Upper lobe of right lung (tissue), 1 donor: ENCODE measurements around the gene PICK1. TPM values are rescaled to one million over a fixed set of nuclear protein-coding genes. Genes with fewer than 3 reads are reported as not detected.
A peak's percentile ranks its signal among the peaks of the same experiment; 100 is the strongest.

Experiments
- ATAC-seq: fragments of 200-7000 bp; cut with Tn5 transposase; one replicate; pipeline ENCODE4 v1.9.1; 2020; ENCODE audit warnings: mild to moderate bottlenecking, moderate library complexity
- DNase-seq: peaks from one replicate; pipeline ENCODE4 v3.0.0-alpha.2; 2020
- H3K27ac ChIP-seq: fragments of 200-600 bp; one replicate; pipeline ENCODE4 v1.8.0; 2022
- H3K27me3 ChIP-seq: fragments of 200-600 bp; one replicate; pipeline ENCODE4 v1.8.0; 2022; ENCODE audit warnings: mild to moderate bottlenecking
- H3K36me3 ChIP-seq: fragments of 200-600 bp; one replicate; pipeline ENCODE4 v1.8.0; 2022
- H3K4me1 ChIP-seq: fragments of 200-600 bp; one replicate; pipeline ENCODE4 v1.8.0; 2022
- H3K4me3 ChIP-seq: fragments of 200-600 bp; one replicate; pipeline ENCODE4 v1.8.0; 2022; ENCODE audit warnings: mild to moderate bottlenecking
- H3K9me3 ChIP-seq: fragments of 200-600 bp; one replicate; pipeline ENCODE4 v1.8.0; 2022
- intact Hi-C: fragments of 100-400 bp; cut with DNase I; formaldehyde crosslinking; loops from one replicate; pipeline ENCODE4 v1.11.0; 2022
- total RNA-seq: library from RNA; stranded (reverse); fragmentation: NEBNext Ultra II Directional; extraction: Animal tissue kit (Norgen Biotek cat#: 25700); gene quantifications from one replicate; pipeline ENCODE4 v1.2.1, GENCODE V29; 2021
- TF ChIP-seq, protein P1 (sequence below): fragments of 200-600 bp; IDR thresholded peaks from one replicate; pipeline ENCODE4 v1.8.0; 2022; ENCODE audit warnings: antibody characterized with exemption
- donor health status: DM: no; HTN: yes; CAD: no; lungs with severe emphysema.

The PICK1 gene
- total RNA-seq, 1 donor from 2014 or later: 31.8 TPM

DNA sequence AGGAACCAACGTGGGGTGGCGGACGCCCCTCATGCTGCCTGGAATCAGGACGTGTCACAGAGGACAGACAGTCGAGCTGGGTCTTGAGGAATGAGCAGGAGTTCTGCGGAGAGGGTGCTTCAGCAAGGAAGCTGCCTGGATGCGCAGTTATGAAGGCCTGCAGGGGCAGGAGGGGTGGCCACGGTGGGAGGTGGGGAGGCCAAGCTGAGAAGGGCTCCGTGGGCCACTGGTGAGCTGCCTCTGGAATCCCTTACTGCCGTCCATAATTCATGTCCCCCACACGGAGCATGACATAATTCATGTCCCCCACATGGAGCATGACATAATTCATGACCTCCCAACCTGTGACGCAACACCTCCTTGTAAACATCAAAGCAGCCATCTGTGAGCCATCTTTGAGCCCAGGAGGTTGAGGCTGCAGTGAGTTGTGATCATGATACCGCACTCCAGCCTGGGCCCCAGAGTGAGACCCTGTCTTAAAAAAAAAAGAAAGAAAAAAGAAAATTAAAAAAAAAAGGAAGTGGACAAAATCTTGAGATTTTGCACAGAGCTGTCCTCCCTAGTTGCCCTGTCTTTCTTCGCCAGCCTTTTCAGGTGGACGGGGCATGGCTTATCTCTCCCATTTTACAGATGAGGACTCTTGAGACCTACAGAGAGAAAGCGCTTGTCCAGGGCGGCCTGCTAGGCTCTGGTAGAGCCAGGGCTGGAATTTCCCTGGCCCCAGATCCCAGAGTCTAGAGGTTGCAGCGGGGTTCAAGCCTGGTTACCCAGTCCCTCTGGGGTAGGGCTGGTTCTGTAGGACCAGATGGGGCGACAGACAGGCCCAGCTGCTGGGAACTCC, 24.3 kb upstream of the PICK1 start:
- no peaks in the 10 kb centered on the region for H3K9me3 ChIP-seq
- peaks cover 18% of the 10 kb centered on the region for H3K4me1 ChIP-seq
- peak overlapping the region; percentile 36 for H3K27ac ChIP-seq
- no peaks in the 10 kb centered on the region for H3K27me3 ChIP-seq
- TF ChIP-seq, protein P1, sequence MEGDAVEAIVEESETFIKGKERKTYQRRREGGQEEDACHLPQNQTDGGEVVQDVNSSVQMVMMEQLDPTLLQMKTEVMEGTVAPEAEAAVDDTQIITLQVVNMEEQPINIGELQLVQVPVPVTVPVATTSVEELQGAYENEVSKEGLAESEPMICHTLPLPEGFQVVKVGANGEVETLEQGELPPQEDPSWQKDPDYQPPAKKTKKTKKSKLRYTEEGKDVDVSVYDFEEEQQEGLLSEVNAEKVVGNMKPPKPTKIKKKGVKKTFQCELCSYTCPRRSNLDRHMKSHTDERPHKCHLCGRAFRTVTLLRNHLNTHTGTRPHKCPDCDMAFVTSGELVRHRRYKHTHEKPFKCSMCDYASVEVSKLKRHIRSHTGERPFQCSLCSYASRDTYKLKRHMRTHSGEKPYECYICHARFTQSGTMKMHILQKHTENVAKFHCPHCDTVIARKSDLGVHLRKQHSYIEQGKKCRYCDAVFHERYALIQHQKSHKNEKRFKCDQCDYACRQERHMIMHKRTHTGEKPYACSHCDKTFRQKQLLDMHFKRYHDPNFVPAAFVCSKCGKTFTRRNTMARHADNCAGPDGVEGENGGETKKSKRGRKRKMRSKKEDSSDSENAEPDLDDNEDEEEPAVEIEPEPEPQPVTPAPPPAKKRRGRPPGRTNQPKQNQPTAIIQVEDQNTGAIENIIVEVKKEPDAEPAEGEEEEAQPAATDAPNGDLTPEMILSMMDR: no peak
- no peak for DNase-seq
- H3K4me3 ChIP-seq: no peak overlapping the region
- intact Hi-C loops: no loop called here
- H3K36me3 ChIP-seq: no peaks in the 10 kb centered on the region
- ATAC-seq: no peak

DNA sequence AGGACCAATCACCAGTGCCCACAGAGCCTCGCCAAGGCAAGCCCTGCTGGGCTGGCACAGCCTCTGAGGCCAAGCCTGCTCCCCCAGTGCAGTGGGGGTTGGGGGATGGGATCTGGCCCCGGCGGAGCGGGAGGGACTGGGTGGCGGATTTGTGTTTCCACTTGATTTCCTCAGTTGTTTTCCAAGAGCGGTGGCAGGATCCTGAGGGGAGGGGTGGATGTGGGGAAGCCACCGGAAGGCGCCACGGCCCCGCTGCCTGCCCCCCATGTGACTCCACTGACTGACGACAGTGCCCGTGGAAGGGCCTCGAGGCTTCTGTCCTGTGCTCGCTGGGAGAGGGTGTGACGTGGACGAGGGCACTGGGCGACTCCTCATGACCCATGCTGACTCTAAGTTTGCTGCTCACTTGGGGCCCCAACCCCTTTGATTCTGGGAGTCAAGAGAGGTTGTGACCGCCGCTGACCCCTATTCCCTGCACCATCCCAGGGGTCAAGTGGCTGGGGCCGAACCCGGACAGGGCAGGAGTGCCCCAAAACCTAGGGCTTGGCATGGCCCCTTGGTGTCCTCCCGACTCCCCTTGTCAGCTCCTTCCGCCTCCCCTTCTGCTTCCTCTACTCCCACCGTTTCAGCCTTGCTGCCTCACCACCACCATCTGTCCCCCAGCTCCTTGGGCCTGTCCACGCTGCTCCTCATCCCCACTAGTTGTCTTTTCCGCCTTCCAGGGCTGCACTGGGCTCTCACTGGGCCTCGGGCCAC, 23.5 kb upstream of the PICK1 start:
- TF ChIP-seq, protein P1: no peak
- intact Hi-C loops: no loop called here

DNA sequence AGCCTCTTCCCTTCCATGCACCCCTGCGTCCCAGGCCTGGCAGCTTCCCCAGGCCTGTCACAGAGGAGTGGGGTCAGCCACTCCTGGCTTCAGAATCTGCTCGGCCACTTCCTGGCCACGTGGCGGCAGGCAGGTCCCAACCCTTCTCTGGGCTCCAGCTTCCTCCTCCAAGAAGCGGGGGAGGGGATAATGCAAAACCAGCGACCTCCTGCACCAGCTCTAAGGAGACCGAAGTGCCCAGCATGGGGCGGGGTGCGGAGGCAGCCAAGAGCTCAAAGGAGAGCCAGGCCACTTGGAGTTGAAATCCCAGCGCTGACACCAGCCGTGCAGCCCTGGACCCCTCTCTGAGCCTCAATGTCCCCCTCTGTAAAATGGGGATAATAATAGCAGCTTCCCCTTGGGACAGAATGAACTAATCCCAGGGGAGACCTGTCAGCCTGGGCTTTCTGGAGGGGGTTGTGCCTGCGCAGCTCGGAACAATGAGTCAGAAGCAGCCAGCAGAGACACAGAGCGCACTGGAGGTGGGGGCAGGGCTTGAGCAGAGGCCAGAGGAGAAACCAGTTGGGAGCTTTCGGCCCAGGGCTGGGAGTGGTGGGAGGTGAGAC, 22.8 kb upstream of the PICK1 start:
- intact Hi-C loops: no loop called here
- DNase-seq: peak; percentile 77
- Histone ChIP-seq H3K4me3 (no peak overlapping the region), H3K27me3 (no peaks in the 10 kb centered on the region), H3K4me1 (peaks cover 18% of the 10 kb centered on the region), H3K36me3 (no peaks in the 10 kb centered on the region), H3K27ac (peak overlapping the region; percentile 36), H3K9me3 (no peaks in the 10 kb centered on the region)
- ATAC-seq: peak; percentile 73
- TF ChIP-seq, protein P1: no peak

More for the DNA sequence above, 23.5 kb upstream of the PICK1 start:
- Histone ChIP-seq H3K36me3 (no peaks in the 10 kb centered on the region), H3K27me3 (no peaks in the 10 kb centered on the region), H3K27ac (peak overlapping the region; percentile 36), H3K4me1 (peaks cover 18% of the 10 kb centered on the region), H3K4me3 (no peak overlapping the region), H3K9me3 (no peaks in the 10 kb centered on the region)
- DNase-seq: no peak
- peak; percentile 2 for ATAC-seq

DNA sequence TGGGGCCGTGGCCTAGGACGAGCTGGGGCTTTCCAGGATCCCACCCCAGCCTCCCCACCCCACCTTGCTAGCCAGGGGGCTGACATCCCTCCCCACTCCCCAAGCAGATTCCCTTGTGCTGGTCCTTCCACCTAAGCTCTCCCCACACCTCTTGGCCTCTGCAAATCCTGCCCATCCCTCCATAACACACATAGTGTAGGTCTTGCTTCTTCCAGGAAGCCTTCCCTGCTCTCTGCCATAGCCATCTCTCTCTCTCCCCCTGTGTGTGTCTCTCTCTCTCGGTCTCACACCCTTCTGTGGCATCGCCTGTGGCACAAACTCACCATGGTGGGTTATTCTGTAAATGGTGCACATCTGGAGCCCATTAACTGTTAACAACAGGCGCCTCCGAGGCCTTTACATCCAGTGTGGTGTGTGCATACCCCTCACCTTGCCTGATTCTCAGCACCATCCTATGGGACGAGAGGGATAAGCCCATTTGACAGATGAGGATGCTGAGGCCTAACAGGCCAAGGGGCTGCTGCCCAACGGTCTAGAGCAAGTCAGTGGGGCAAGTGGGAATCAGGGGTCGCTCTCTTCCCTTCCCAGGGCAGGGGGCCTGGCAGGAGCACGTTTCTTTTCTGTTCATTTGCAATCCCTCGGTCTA, 22.2 kb upstream of the PICK1 start:
- no peaks in the 10 kb centered on the region for H3K9me3 ChIP-seq
- H3K36me3 ChIP-seq: no peaks in the 10 kb centered on the region
- ATAC-seq (no peak), DNase-seq (no peak)
- H3K27me3 ChIP-seq: no peaks in the 10 kb centered on the region
- no peak overlapping the region for H3K4me3 ChIP-seq
- TF ChIP-seq, protein P1: no peak
- peaks cover 18% of the 10 kb centered on the region for H3K4me1 ChIP-seq
- H3K27ac ChIP-seq: no peak overlapping the region
- intact Hi-C loops: no loop called here

DNA sequence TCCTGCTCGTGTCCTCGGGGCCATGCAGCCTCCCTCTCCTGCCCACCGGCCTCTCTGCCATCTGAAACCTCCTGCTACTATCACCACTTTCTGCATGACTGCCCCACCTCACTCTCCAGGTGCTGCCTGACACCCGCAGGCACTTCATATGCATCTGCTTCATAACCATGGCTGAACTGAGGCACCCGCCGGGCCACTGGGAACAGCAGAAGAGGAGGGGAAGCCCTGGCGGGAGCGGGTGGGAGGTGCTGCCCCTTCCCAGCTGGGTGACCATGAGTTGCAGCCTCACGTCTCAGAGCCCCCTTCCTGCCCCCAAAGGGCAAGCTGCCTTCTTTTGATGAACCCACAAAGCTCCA, 21.7 kb upstream of the PICK1 start:
- H3K4me1 ChIP-seq: peaks cover 18% of the 10 kb centered on the region
- no peak overlapping the region for H3K4me3 ChIP-seq
- no peak overlapping the region for H3K27ac ChIP-seq
- DNase-seq: no peak
- intact Hi-C loops: no loop called here
- H3K36me3 ChIP-seq: no peaks in the 10 kb centered on the region
- no peaks in the 10 kb centered on the region for H3K9me3 ChIP-seq
- H3K27me3 ChIP-seq: no peaks in the 10 kb centered on the region
- no peak for ATAC-seq
- TF ChIP-seq, protein P1: no peak
